Karpas-422 (cell line): ENCODE data around the gene ARHGAP1. TPM values are rescaled to one million over a fixed set of nuclear protein-coding genes. Genes with fewer than 3 reads are reported as not detected.

ENCODE experiments used
- DNase-seq: peaks from one replicate; pipeline ENCODE4 v3.0.0-alpha.2; 2015
- H2AFZ ChIP-seq: fragments of 200-600 bp; sonication (generic); 2 replicates; pipeline ENCODE4 v1.6.1; 2014; ENCODE audit warnings: antibody characterized with exemption, low read length, mixed read lengths
- H3K27ac ChIP-seq: fragments of 200-600 bp; sonication (generic); 2 replicates; pipeline ENCODE4 v1.5.1; 2014; ENCODE audit warnings: mild to moderate bottlenecking, low read length, moderate library complexity
- H3K27me3 ChIP-seq: fragments of 200-600 bp; sonication (generic); 2 replicates; pipeline ENCODE4 v1.6.1; 2014; ENCODE audit warnings: low read length, mixed read lengths
- H3K36me3 ChIP-seq: fragments of 200-600 bp; sonication (generic); 2 replicates; pipeline ENCODE4 v1.6.1; 2014; ENCODE audit warnings: low read length, mixed read lengths; ENCODE audit not compliant: insufficient read depth
- H3K4me1 ChIP-seq: fragments of 200-600 bp; sonication (generic); 2 replicates; pipeline ENCODE4 v1.6.1; 2014; ENCODE audit warnings: mild to moderate bottlenecking, low read length, mixed read lengths
- H3K4me2 ChIP-seq: fragments of 200-600 bp; sonication (generic); 2 replicates; pipeline ENCODE4 v1.6.1; 2014; ENCODE audit warnings: low read length, low read depth, mild to moderate bottlenecking; ENCODE audit not compliant: poor library complexity, severe bottlenecking
- H3K4me3 ChIP-seq: fragments of 200-600 bp; sonication (generic); 2 replicates; pipeline ENCODE4 v1.5.1; 2014; ENCODE audit warnings: mild to moderate bottlenecking, antibody characterized with exemption, low read length, mixed read lengths
- H3K79me2 ChIP-seq: fragments of 200-600 bp; sonication (generic); 2 replicates; pipeline ENCODE4 v1.6.1; 2014; ENCODE audit warnings: mild to moderate bottlenecking, low read length, mixed read lengths
- H3K9ac ChIP-seq: fragments of 200-600 bp; sonication (generic); 2 replicates; pipeline ENCODE4 v1.6.0; 2014; ENCODE audit warnings: low read length
- H3K9me2 ChIP-seq: fragments of 200-600 bp; sonication (generic), shearing (Covaris generic); replicated peaks from 2 replicates; pipeline ENCODE4 v1.6.0; 2014; ENCODE audit warnings: mild to moderate bottlenecking, low read length, moderate library complexity; ENCODE audit not compliant: insufficient read depth
- H3K9me3 ChIP-seq: fragments of 300-700, 200-600 bp; sonication (generic); 2 replicates; pipeline ENCODE4 v1.6.1; 2014; ENCODE audit warnings: low read length, mixed read lengths
- H4K20me1 ChIP-seq: fragments of 200-600 bp; sonication (generic); 2 replicates; pipeline ENCODE4 v1.6.1; 2014; ENCODE audit warnings: mild to moderate bottlenecking, antibody characterized with exemption, low read length, low read depth; ENCODE audit not compliant: insufficient read depth
- total RNA-seq: library from RNA; depleted of rRNA; stranded (reverse); fragments of >200 nt; shearing (Covaris generic); gene quantifications from 2 replicates; pipeline ENCODE4 v1.2.3, GENCODE V29; 2014; ENCODE audit warnings: low replicate concordance

Gene ARHGAP1
- total RNA-seq, 1 experiment from 2014 or later = 23.4 TPM

- DNase-seq = no peak
- no peak overlapping the region for H2AFZ ChIP-seq
Measured at GRCh38 chr11:46662366-46662765, 38.1 kb downstream of the ARHGAP1 start.

GRCh38 chr11:46661836-46662235 lies 38.6 kb downstream of the ARHGAP1 start:
- H4K20me1 ChIP-seq = no peaks in the 10 kb centered on the region
- DNase-seq = no peak
- no peaks in the 10 kb centered on the region for H3K9me2 ChIP-seq
- H3K4me2 ChIP-seq = no peak overlapping the region
- H3K36me3 ChIP-seq = peaks cover 21% of the 10 kb centered on the region; the same call in 1 of the 2 replicates
- no peaks in the 10 kb centered on the region for H3K79me2 ChIP-seq
- no peak overlapping the region for H3K4me3 ChIP-seq
- H3K27ac ChIP-seq = no peak overlapping the region
- no peaks in the 10 kb centered on the region for H3K9me3 ChIP-seq
- H3K27me3 ChIP-seq = no peaks in the 10 kb centered on the region
- 0 out of 2 replicates have a peak, but pooled peaks cover 6% of the 10 kb centered on the region for H3K4me1 ChIP-seq
- H3K9ac ChIP-seq = no peak overlapping the region
- H2AFZ ChIP-seq = no peak overlapping the region

More at GRCh38 chr11:46662366-46662765, 38.1 kb downstream of the ARHGAP1 start:
- no peak overlapping the region for H3K4me3 ChIP-seq
- no peak overlapping the region for H3K4me2 ChIP-seq
- H3K4me1 ChIP-seq = peaks cover 11% of the 10 kb centered on the region; the same call in 1 of the 2 replicates
- no peaks in the 10 kb centered on the region for H4K20me1 ChIP-seq
- no peaks in the 10 kb centered on the region for H3K79me2 ChIP-seq
- no peaks in the 10 kb centered on the region for H3K27me3 ChIP-seq
- no peaks in the 10 kb centered on the region for H3K9me2 ChIP-seq
- H3K9ac ChIP-seq = no peak overlapping the region
- no peaks in the 10 kb centered on the region for H3K9me3 ChIP-seq
- H3K27ac ChIP-seq = no peak overlapping the region
- H3K36me3 ChIP-seq = peaks cover 21% of the 10 kb centered on the region; the same call in 1 of the 2 replicates

- Histone ChIP-seq H3K9me3 (no peaks in the 10 kb centered on the region), H4K20me1 (no peaks in the 10 kb centered on the region), H2AFZ (no peak overlapping the region), H3K9ac (no peak overlapping the region), H3K9me2 (no peaks in the 10 kb centered on the region), H3K27ac (no peak overlapping the region), H3K36me3 (peaks cover 15% of the 10 kb centered on the region; the same call in 1 of the 2 replicates), H3K27me3 (no peaks in the 10 kb centered on the region), H3K79me2 (no peaks in the 10 kb centered on the region), H3K4me2 (no peak overlapping the region), H3K4me3 (no peak overlapping the region), H3K4me1 (no peaks in the 10 kb centered on the region)
- DNase-seq = no peak
Measured at GRCh38 chr11:46659908-46660307, 40.5 kb downstream of the ARHGAP1 start.

GRCh38 chr11:46658259-46658658 lies 42.2 kb downstream of the ARHGAP1 start:
- Histone ChIP-seq H3K4me3 (no peak overlapping the region), H3K79me2 (no peaks in the 10 kb centered on the region), H3K9me3 (no peaks in the 10 kb centered on the region), H3K4me2 (no peak overlapping the region), H3K27ac (no peak overlapping the region), H3K9me2 (no peaks in the 10 kb centered on the region), H3K4me1 (no peaks in the 10 kb centered on the region), H3K9ac (no peak overlapping the region), H3K36me3 (peaks cover 15% of the 10 kb centered on the region; the same call in 1 of the 2 replicates), H3K27me3 (no peaks in the 10 kb centered on the region), H4K20me1 (no peaks in the 10 kb centered on the region), H2AFZ (no peak overlapping the region)
- DNase-seq = no peak

- Histone ChIP-seq H3K79me2 (no peaks in the 10 kb centered on the region), H3K36me3 (peaks cover 13% of the 10 kb centered on the region; the same call in 1 of the 2 replicates), H3K9me2 (no peaks in the 10 kb centered on the region), H3K4me3 (no peak overlapping the region), H4K20me1 (no peaks in the 10 kb centered on the region), H2AFZ (no peak overlapping the region), H3K9ac (no peak overlapping the region), H3K4me1 (no peaks in the 10 kb centered on the region), H3K27ac (no peak overlapping the region), H3K9me3 (no peaks in the 10 kb centered on the region), H3K27me3 (no peaks in the 10 kb centered on the region), H3K4me2 (no peak overlapping the region)
- no peak for DNase-seq
Measured at GRCh38 chr11:46657186-46657585, 43.2 kb downstream of the ARHGAP1 start.

- Histone ChIP-seq H3K9me3 (no peaks in the 10 kb centered on the region), H3K4me3 (no peak overlapping the region), H3K4me1 (no peaks in the 10 kb centered on the region), H3K27ac (no peak overlapping the region), H2AFZ (no peak overlapping the region), H3K9ac (no peak overlapping the region), H3K27me3 (no peaks in the 10 kb centered on the region), H3K9me2 (no peaks in the 10 kb centered on the region), H3K79me2 (no peaks in the 10 kb centered on the region), H4K20me1 (no peaks in the 10 kb centered on the region), H3K36me3 (peaks cover 10% of the 10 kb centered on the region; the same call in 1 of the 2 replicates), H3K4me2 (no peak overlapping the region)
- DNase-seq = no peak
Measured at GRCh38 chr11:46655631-46656030, 44.8 kb downstream of the ARHGAP1 start.

- Histone ChIP-seq H3K36me3 (peaks cover 4% of the 10 kb centered on the region; the same call in 1 of the 2 replicates), H3K4me3 (no peak overlapping the region), H3K9me2 (no peaks in the 10 kb centered on the region), H3K27ac (no peak overlapping the region), H3K4me2 (no peak overlapping the region), H3K9me3 (no peaks in the 10 kb centered on the region), H3K79me2 (no peaks in the 10 kb centered on the region), H3K9ac (no peak overlapping the region), H3K27me3 (no peaks in the 10 kb centered on the region), H3K4me1 (no peaks in the 10 kb centered on the region), H2AFZ (no peak overlapping the region), H4K20me1 (no peaks in the 10 kb centered on the region)
- no peak for DNase-seq
Measured at GRCh38 chr11:46649180-46649738, 51.2 kb downstream of the ARHGAP1 start.

- Histone ChIP-seq H4K20me1 (no peaks in the 10 kb centered on the region), H2AFZ (no peak overlapping the region), H3K4me1 (no peaks in the 10 kb centered on the region), H3K9me3 (no peaks in the 10 kb centered on the region), H3K9ac (no peak overlapping the region), H3K27ac (no peak overlapping the region), H3K27me3 (no peaks in the 10 kb centered on the region), H3K36me3 (peaks cover 4% of the 10 kb centered on the region), H3K9me2 (no peaks in the 10 kb centered on the region), H3K4me3 (no peak overlapping the region), H3K79me2 (peaks cover 14% of the 10 kb centered on the region), H3K4me2 (no peak overlapping the region)
- DNase-seq = no peak
Measured at GRCh38 chr11:46643986-46644385, 56.4 kb downstream of the ARHGAP1 start.
